DND-41 (cell line): Measurements from ENCODE around the gene PLPP7.

Experiments used
- EZH2 ChIP-seq: IDR thresholded peaks from 3 replicates; pipeline ENCODE4 v1.6.1; 2012; ENCODE audit warnings: borderline replicate concordance, low read depth, mild to moderate bottlenecking, moderate library complexity, low read length, inconsistent platforms; ENCODE audit not compliant: severe bottlenecking
- TF ChIP-seq, protein P1 (sequence below): IDR thresholded peaks from 2 replicates; pipeline ENCODE4 v1.5.1; 2012; ENCODE audit warnings: borderline replicate concordance, low read length, moderate library complexity, mild to moderate bottlenecking; ENCODE audit not compliant: poor library complexity, severe bottlenecking; ENCODE audit errors: extremely low read depth

- TF ChIP-seq EZH2, result no peak
- TF ChIP-seq, protein P1, sequence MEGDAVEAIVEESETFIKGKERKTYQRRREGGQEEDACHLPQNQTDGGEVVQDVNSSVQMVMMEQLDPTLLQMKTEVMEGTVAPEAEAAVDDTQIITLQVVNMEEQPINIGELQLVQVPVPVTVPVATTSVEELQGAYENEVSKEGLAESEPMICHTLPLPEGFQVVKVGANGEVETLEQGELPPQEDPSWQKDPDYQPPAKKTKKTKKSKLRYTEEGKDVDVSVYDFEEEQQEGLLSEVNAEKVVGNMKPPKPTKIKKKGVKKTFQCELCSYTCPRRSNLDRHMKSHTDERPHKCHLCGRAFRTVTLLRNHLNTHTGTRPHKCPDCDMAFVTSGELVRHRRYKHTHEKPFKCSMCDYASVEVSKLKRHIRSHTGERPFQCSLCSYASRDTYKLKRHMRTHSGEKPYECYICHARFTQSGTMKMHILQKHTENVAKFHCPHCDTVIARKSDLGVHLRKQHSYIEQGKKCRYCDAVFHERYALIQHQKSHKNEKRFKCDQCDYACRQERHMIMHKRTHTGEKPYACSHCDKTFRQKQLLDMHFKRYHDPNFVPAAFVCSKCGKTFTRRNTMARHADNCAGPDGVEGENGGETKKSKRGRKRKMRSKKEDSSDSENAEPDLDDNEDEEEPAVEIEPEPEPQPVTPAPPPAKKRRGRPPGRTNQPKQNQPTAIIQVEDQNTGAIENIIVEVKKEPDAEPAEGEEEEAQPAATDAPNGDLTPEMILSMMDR, result peak; percentile 6
Observed at GRCh38 chr9:131276094-131276888, 13.2 kb upstream of the PLPP7 start, which contains the start of gene FAM78A.
